Subcutaneous adipose tissue (tissue), 4 donors: ENCODE results near the gene GAST. TPM values are rescaled to one million over a fixed set of nuclear protein-coding genes. Genes with fewer than 3 reads are reported as not detected.

Source experiments
- total RNA-seq, 4 donors: library from RNA; depleted of rRNA; stranded (reverse); fragments of >200 nt; gene quantifications; one replicate each; pipeline ENCODE4 v1.1.0, GENCODE V29; 2016
- TF ChIP-seq, protein P1 (sequence below): fragments of 450-650 bp; IDR thresholded peaks from one replicate; pipeline ENCODE4 v1.5.1; 2016; ENCODE audit warnings: low read depth, mild to moderate bottlenecking, control low read depth, antibody characterized with exemption, moderate library complexity

The GAST gene
- total RNA-seq, 4 donors from 2014 or later, result not detected

DNA sequence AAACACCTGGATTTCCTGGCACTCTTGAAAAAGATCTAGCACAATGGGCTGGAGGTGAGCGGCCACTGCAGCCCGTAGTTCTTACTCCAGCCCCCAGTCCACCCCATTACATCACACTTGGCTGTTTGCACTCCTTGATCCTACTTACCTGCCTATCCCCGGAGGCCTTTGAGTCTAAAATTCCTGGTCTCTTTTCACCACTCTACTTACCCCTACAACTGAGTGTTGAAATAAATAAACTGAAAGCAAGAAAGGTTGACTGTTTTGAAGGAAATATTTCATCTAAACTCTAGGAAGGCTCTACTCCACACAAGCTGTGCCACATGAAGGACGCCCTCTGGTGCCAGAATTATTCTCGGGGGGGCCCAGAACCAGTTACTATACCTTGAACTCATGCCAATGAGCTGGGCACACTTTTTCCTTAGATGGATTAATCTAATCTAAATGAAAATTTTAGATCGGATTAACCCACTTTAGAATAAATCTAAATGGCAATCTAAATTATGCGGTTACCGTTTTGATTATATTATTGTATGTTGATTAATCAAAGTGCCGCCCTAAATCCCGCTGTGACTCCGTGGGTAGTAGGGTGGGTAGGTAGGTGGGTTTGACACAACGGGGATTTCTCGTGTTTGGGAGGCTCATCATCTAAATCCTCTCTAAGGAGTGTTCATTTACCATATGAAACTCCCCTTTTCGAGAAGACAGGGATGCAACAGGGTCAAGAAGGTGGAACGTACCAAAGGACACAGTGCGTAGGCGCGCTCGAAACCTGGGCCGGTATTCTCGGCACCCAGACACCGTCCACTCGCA lies 24.1 kb upstream of the GAST start:
- TF ChIP-seq, protein P1, sequence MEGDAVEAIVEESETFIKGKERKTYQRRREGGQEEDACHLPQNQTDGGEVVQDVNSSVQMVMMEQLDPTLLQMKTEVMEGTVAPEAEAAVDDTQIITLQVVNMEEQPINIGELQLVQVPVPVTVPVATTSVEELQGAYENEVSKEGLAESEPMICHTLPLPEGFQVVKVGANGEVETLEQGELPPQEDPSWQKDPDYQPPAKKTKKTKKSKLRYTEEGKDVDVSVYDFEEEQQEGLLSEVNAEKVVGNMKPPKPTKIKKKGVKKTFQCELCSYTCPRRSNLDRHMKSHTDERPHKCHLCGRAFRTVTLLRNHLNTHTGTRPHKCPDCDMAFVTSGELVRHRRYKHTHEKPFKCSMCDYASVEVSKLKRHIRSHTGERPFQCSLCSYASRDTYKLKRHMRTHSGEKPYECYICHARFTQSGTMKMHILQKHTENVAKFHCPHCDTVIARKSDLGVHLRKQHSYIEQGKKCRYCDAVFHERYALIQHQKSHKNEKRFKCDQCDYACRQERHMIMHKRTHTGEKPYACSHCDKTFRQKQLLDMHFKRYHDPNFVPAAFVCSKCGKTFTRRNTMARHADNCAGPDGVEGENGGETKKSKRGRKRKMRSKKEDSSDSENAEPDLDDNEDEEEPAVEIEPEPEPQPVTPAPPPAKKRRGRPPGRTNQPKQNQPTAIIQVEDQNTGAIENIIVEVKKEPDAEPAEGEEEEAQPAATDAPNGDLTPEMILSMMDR, result no peak

DNA sequence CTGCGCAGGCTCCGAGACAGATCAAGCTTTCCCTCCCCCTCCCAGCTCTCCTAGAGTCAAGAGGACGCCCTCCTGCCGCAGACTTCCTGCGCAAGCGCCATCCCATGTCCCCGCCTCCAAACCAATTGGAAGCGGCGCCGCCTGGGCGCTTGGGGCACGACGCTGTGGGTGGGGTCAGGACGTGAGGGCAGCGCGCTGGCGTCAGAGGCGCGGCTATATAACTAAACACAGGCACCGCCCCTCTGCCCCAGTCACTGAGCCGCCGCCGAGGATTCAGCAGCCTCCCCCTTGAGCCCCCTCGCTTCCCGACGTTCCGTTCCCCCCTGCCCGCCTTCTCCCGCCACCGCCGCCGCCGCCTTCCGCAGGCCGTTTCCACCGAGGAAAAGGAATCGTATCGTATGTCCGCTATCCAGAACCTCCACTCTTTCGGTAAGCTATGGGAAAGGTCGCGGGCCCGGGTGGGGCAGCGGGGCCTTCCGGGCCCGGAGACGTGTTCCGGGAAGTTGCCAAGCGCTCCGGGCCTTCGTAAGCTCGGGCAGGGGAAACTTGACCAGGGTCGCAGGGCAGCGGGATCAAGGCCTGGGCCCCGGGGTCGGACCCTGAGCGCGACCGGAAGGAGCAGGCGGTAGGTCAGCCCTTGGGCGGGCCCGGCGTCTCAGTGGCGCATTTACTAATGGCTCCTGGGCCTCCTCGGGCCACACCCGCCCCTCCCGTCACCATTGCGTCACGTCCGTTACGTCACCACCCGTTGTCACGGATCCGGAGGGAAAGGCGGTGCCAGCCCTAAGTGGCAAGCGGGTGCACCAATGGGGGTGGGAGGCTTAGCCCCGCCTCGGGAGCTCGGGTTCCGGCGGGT lies 23.3 kb upstream of the GAST start, which contains the start of gene EIF1:
Gene EIF1 (plus strand): TSS at position 245 of the 856 bp plus-strand sequence. CDS start 154 bp downstream, at position 399.
- TF ChIP-seq, protein P1, result no peak

DNA sequence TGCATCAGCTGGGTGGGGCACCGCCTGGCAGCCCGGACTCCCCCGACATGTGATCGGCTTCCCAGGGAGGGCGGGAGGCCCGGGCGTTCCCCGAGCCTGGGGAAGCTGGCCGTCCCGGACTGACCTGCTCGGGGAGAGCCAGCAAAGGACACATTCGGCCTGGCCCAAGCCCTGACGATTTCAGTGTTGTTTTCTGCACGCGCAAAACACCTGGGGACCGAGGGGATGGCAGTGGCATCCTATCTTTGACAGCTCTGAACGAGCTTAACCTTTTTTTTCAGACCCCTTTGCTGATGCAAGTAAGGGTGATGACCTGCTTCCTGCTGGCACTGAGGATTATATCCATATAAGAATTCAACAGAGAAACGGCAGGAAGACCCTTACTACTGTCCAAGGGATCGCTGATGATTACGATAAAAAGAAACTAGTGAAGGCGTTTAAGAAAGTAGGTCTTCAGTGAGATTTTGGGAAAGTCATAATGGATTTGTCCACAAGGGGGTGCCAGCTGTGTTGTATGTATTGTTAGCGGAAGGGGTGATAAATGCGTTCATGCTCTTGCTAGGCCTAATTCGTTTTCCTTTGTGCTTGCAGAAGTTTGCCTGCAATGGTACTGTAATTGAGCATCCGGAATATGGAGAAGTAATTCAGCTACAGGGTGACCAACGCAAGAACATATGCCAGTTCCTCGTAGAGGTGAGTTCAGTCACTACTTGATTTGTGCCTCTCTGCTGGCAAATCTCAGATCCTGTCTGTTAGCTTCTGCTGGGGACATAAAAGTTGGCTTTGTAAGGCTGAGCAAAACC lies 22.4 kb upstream of the GAST start:
- TF ChIP-seq, protein P1, result no peak

DNA sequence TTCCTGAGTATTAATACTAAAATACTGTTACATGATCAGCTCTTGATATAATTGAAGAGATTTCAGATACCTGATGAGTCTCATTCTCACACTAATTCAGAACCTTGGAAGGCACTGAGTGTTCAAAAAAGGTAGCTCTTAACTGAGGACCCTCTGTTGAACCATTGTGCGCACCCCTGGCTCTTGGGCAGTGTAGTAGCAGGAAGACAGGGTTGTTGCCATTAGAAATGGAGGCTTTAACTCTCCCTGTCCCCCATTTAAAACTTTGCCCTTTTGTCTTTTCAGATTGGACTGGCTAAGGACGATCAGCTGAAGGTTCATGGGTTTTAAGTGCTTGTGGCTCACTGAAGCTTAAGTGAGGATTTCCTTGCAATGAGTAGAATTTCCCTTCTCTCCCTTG lies 21.6 kb upstream of the GAST start:
- TF ChIP-seq, protein P1, result no peak

DNA sequence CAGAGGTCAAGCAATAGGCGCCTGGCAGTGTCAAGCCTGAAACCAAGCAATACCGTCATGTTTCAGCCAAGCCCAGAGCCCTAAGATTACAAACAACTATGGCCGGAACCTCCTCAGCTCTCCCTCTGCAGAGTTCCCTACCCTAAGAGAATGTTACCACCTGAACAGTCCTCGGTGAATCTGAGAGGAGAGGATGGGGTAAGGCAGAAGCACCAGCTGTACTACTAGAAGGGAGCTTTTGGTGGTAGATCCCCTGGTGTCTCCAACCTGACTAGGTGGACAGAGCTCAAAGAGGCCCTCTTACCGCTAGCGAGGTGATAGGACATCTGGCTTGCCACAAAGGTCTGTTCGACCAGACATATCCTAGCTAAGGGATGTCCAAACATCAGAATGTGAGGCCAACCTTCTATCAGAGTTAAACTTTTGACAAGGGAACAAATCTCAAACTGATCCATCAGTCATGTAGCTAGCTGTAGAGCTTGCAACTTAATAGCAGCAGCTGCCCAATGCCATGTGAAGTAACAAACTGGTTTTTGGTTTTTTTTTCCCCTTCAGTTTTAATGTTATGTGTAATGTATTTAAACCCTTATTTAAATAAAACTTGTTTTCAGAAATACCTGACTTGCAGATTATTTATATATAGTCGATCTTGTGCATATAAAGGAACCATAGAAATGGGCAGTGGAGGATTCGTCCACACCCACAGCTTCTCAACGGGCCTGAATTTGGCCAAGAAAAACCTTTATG lies 20.9 kb upstream of the GAST start:
- TF ChIP-seq, protein P1, result no peak

DNA sequence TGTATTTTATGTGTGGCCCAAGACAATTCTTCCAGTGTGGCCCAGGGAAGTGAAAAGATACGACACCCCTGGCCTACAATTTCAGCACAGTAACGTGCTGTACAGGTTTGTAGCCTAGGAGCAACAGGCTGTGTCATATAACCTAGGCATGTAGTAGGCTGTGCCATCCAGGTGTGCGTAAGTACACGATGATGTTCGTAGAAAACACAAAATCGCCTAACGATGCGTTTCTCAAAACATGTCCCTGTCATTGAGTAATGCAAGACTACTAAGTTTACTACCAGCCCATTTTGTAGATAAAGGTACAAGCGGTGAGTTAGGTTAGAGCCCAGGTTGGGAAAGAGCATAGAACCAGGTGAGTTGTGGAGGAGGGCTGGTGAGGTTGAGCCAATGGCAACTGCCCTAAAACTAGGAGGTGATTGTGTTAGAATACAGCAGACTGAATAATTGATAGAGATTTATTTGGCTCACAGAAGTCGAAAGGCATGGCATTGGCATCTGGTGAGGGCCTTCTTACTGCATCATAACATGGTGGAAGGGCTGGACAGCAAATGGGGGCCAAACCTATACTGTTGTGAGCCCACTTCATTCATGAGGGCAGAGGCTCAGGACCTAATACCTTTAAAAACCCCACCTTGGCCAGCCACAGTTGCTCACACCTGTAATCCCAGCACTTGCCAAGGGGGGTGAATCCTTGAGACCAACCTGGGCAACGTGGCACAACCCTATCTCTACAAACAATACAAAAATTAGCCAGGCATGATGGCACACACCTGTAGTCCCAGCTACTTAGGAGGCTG lies 19.2 kb upstream of the GAST start:
- TF ChIP-seq, protein P1, result no peak
